ENCODE measurements around the gene KCNJ6.

DNA sequence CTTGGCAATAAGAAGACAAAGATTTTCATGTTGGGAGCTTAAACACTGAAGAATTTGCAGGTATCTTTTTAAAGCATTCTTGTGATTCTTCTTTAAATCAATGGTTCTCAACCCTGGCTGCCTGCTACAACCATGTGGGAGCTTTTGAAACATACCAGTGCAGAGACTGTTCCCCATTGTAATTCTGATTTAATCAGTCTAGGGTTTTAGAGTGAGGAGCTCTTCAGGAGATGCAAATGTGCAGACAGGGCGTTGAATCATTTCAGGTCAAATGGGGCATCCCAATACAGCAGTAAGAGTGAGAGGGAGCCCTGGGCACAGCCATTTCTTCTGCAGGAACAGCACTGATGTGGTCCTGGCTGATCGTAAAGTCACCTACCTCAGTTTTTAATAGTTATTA lies 24.3 kb downstream of the KCNJ6 start:
- TF ChIP-seq CHD1 (IDR thresholded peaks at IDR 0.05; ENCODE audit: low read depth, low read length): no peak
- TF ChIP-seq, protein P1, sequence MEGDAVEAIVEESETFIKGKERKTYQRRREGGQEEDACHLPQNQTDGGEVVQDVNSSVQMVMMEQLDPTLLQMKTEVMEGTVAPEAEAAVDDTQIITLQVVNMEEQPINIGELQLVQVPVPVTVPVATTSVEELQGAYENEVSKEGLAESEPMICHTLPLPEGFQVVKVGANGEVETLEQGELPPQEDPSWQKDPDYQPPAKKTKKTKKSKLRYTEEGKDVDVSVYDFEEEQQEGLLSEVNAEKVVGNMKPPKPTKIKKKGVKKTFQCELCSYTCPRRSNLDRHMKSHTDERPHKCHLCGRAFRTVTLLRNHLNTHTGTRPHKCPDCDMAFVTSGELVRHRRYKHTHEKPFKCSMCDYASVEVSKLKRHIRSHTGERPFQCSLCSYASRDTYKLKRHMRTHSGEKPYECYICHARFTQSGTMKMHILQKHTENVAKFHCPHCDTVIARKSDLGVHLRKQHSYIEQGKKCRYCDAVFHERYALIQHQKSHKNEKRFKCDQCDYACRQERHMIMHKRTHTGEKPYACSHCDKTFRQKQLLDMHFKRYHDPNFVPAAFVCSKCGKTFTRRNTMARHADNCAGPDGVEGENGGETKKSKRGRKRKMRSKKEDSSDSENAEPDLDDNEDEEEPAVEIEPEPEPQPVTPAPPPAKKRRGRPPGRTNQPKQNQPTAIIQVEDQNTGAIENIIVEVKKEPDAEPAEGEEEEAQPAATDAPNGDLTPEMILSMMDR (IDR thresholded peaks at IDR 0.05; ENCODE audit: control extremely low read depth in 1 of 3, insufficient read depth in 1 of 3, low read depth in 1 of 3, low read length in 3 of 3): no peak
- TF ChIP-seq, protein P2, sequence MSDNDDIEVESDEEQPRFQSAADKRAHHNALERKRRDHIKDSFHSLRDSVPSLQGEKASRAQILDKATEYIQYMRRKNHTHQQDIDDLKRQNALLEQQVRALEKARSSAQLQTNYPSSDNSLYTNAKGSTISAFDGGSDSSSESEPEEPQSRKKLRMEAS (IDR thresholded peaks at IDR 0.05): no peak
- TF ChIP-seq EP300 (IDR thresholded peaks at IDR 0.05; ENCODE audit: borderline replicate concordance in 1 of 2, low read depth in 2 of 2, low read length in 2 of 2): no peak
- no peak for TF ChIP-seq POLR2AphosphoS5 (IDR thresholded peaks at IDR 0.05; ENCODE audit: low read depth, low read length)
- TF ChIP-seq HDAC6 (IDR thresholded peaks at IDR 0.05; ENCODE audit: low read depth, low read length): no peak
- no peak for TF ChIP-seq CHD2 (IDR thresholded peaks at IDR 0.05; ENCODE audit: low read length)
- no peak for TF ChIP-seq POLR2A (IDR thresholded peaks at IDR 0.05; ENCODE audit: control extremely low read depth in 1 of 2, low read depth in 2 of 2, low read length in 2 of 2)
- TF ChIP-seq, protein P3, sequence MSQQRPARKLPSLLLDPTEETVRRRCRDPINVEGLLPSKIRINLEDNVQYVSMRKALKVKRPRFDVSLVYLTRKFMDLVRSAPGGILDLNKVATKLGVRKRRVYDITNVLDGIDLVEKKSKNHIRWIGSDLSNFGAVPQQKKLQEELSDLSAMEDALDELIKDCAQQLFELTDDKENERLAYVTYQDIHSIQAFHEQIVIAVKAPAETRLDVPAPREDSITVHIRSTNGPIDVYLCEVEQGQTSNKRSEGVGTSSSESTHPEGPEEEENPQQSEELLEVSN (IDR thresholded peaks at IDR 0.05): no peak
